ENCODE measurements around the gene NAE1.

- TF ChIP-seq CTCF (IDR thresholded peaks at IDR 0.05): no peak
- no peak for TF ChIP-seq POLR2A (IDR thresholded peaks at IDR 0.05)
Observed at GRCh38 chr16:66849549-66849948, 18.8 kb upstream of the NAE1 start.

All from ovary (tissue), 3 donors.